ENCODE data around the gene TRIM66. TPM values are rescaled to one million over a fixed set of nuclear protein-coding genes. Genes with fewer than 3 reads are reported as not detected.
A peak's percentile ranks its signal among the peaks of the same experiment; 100 is the strongest.

The TRIM66 gene
- total RNA-seq, result 10 to 100 TPM; 17.8 to 22.4 TPM

- peaks cover 69% of the 10 kb centered on the region for H3K36me3 Mint-ChIP-seq (ENCODE audit: low read depth)
- ChIA-PET CTCF (interaction anchor here (1.2 to 1.3 kb wide), 2 partner anchors 233 to 277 kb away, joined by 3 to 5 read pairs; no protein-coding TSS in a partner anchor), POLR2A (interaction anchor here (0.8 to 3.6 kb wide), 38 partner anchors 8 to 1777 kb away, joined by 3 to 55 read pairs (median 5); partner anchors contain the start of genes AKIP1, IPO7, STK33 and TMEM41B)
- H3K9me3 Mint-ChIP-seq, result no peaks in the 10 kb centered on the region
- no peaks in the 10 kb centered on the region for H3K27me3 Mint-ChIP-seq
- peaks cover 50% of the 10 kb centered on the region for H3K4me1 Mint-ChIP-seq
- DNase-seq, result peak; percentile 99
- peak within 1 kb of the TSS; percentile 90 for H3K4me3 Mint-ChIP-seq
- peak within 1 kb of the TSS; percentile 94 for H3K27ac Mint-ChIP-seq
Observed at GRCh38 chr11:8682303-8683114, at the start of gene TRIM66, which contains the start of gene RPL27A. TSS of gene TRIM66 (minus strand) at chr11:8682665. CDS start at chr11:8672274, 10,391 bp downstream. TSS of gene RPL27A (plus strand) at chr11:8682792. CDS start at chr11:8682814, 22 bp downstream.

- no peak overlapping the region for H3K4me3 Mint-ChIP-seq
- POLR2A ChIA-PET, result no interaction called here
- no peaks in the 10 kb centered on the region for H3K36me3 Mint-ChIP-seq (ENCODE audit: low read depth)
- CTCF ChIA-PET, result interaction anchor here (0.9 kb wide), 1 partner anchor 137 kb away, joined by 3 read pairs; no protein-coding TSS in a partner anchor
- H3K27me3 Mint-ChIP-seq, result peaks cover 2% of the 10 kb centered on the region
- no peaks in the 10 kb centered on the region for H3K4me1 Mint-ChIP-seq
- no peaks in the 10 kb centered on the region for H3K9me3 Mint-ChIP-seq
- no peak for DNase-seq
- no peak overlapping the region for H3K27ac Mint-ChIP-seq
Observed at GRCh38 chr11:8731647-8732323, 49.3 kb upstream of the TRIM66 start.

GRCh38 chr11:8730697-8731020 is 48.2 kb upstream of the TRIM66 start:
- H3K27ac Mint-ChIP-seq, result no peak overlapping the region
- no peaks in the 10 kb centered on the region for H3K36me3 Mint-ChIP-seq (ENCODE audit: low read depth)
- H3K4me3 Mint-ChIP-seq, result no peak overlapping the region
- no peaks in the 10 kb centered on the region for H3K4me1 Mint-ChIP-seq
- ChIA-PET POLR2A (no interaction called here), CTCF (interaction anchor here (0.9 kb wide), 1 partner anchor 138 kb away, joined by 3 read pairs; no protein-coding TSS in a partner anchor)
- H3K9me3 Mint-ChIP-seq, result no peaks in the 10 kb centered on the region
- peaks cover 2% of the 10 kb centered on the region for H3K27me3 Mint-ChIP-seq
- DNase-seq, result no peak

- no peak overlapping the region for H3K27ac Mint-ChIP-seq
- H3K9me3 Mint-ChIP-seq, result no peaks in the 10 kb centered on the region
- peaks cover 2% of the 10 kb centered on the region for H3K27me3 Mint-ChIP-seq
- no peak for DNase-seq
- ChIA-PET CTCF (no interaction called here), POLR2A (no interaction called here)
- no peaks in the 10 kb centered on the region for H3K36me3 Mint-ChIP-seq (ENCODE audit: low read depth)
- H3K4me3 Mint-ChIP-seq, result no peak overlapping the region
- H3K4me1 Mint-ChIP-seq, result no peaks in the 10 kb centered on the region
Observed at GRCh38 chr11:8729837-8730696, 47.6 kb upstream of the TRIM66 start.

GRCh38 chr11:8729067-8729466 is 46.6 kb upstream of the TRIM66 start:
- peaks cover 2% of the 10 kb centered on the region for H3K27me3 Mint-ChIP-seq
- ChIA-PET POLR2A (no interaction called here), CTCF (no interaction called here)
- no peak overlapping the region for H3K4me3 Mint-ChIP-seq
- no peaks in the 10 kb centered on the region for H3K9me3 Mint-ChIP-seq
- no peaks in the 10 kb centered on the region for H3K4me1 Mint-ChIP-seq
- H3K36me3 Mint-ChIP-seq (ENCODE audit: low read depth), result no peaks in the 10 kb centered on the region
- no peak overlapping the region for H3K27ac Mint-ChIP-seq
- DNase-seq, result no peak

GRCh38 chr11:8728563-8728962 is 46.1 kb upstream of the TRIM66 start:
- H3K27ac Mint-ChIP-seq, result no peak overlapping the region
- CTCF ChIA-PET, result no interaction called here

GRCh38 chr11:8726395-8726794 is 43.9 kb upstream of the TRIM66 start:
- Mint-ChIP-seq H3K27ac (no peak overlapping the region), H3K36me3 (ENCODE audit: low read depth) (no peaks in the 10 kb centered on the region), H3K27me3 (peaks cover 2% of the 10 kb centered on the region), H3K4me3 (no peak overlapping the region), H3K9me3 (no peaks in the 10 kb centered on the region), H3K4me1 (no peaks in the 10 kb centered on the region)
- no peak for DNase-seq
- ChIA-PET CTCF (no interaction called here), POLR2A (no interaction called here)

More at GRCh38 chr11:8728563-8728962, 46.1 kb upstream of the TRIM66 start:
- POLR2A ChIA-PET, result no interaction called here
- H3K27me3 Mint-ChIP-seq, result peaks cover 2% of the 10 kb centered on the region
- no peaks in the 10 kb centered on the region for H3K36me3 Mint-ChIP-seq (ENCODE audit: low read depth)
- DNase-seq, result no peak
- no peak overlapping the region for H3K4me3 Mint-ChIP-seq
- H3K9me3 Mint-ChIP-seq, result no peaks in the 10 kb centered on the region
- H3K4me1 Mint-ChIP-seq, result no peaks in the 10 kb centered on the region

GRCh38 chr11:8724682-8725081 is 42.2 kb upstream of the TRIM66 start:
- no peaks in the 10 kb centered on the region for H3K9me3 Mint-ChIP-seq
- H3K27me3 Mint-ChIP-seq, result peaks cover 2% of the 10 kb centered on the region
- ChIA-PET POLR2A (no interaction called here), CTCF (no interaction called here)
- H3K4me3 Mint-ChIP-seq, result no peak overlapping the region
- H3K36me3 Mint-ChIP-seq (ENCODE audit: low read depth), result no peaks in the 10 kb centered on the region
- no peak overlapping the region for H3K27ac Mint-ChIP-seq
- H3K4me1 Mint-ChIP-seq, result no peaks in the 10 kb centered on the region
- no peak for DNase-seq

- Mint-ChIP-seq H3K4me1 (no peaks in the 10 kb centered on the region), H3K9me3 (no peaks in the 10 kb centered on the region), H3K27me3 (peaks cover 4% of the 10 kb centered on the region), H3K27ac (no peak overlapping the region), H3K4me3 (no peak overlapping the region), H3K36me3 (ENCODE audit: low read depth) (no peaks in the 10 kb centered on the region)
- no peak for DNase-seq
- CTCF ChIA-PET, result no interaction called here
- POLR2A ChIA-PET, result no interaction called here
Observed at GRCh38 chr11:8723711-8724110, 41.2 kb upstream of the TRIM66 start.

- no peaks in the 10 kb centered on the region for H3K4me1 Mint-ChIP-seq
- peaks cover 4% of the 10 kb centered on the region for H3K27me3 Mint-ChIP-seq
- H3K4me3 Mint-ChIP-seq, result no peak overlapping the region
- no peak for DNase-seq
- no peak overlapping the region for H3K27ac Mint-ChIP-seq
- ChIA-PET CTCF (no interaction called here), POLR2A (no interaction called here)
- no peaks in the 10 kb centered on the region for H3K36me3 Mint-ChIP-seq (ENCODE audit: low read depth)
- H3K9me3 Mint-ChIP-seq, result no peaks in the 10 kb centered on the region
Observed at GRCh38 chr11:8722809-8723208, 40.3 kb upstream of the TRIM66 start.

- ChIA-PET CTCF (no interaction called here), POLR2A (no interaction called here)
- Mint-ChIP-seq H3K36me3 (ENCODE audit: low read depth) (no peaks in the 10 kb centered on the region), H3K9me3 (no peaks in the 10 kb centered on the region), H3K4me1 (no peaks in the 10 kb centered on the region), H3K4me3 (no peak overlapping the region), H3K27me3 (peaks cover 4% of the 10 kb centered on the region), H3K27ac (no peak overlapping the region)
- DNase-seq, result no peak
Observed at GRCh38 chr11:8721609-8722500, 39.4 kb upstream of the TRIM66 start.

GRCh38 chr11:8720868-8721608 is 38.6 kb upstream of the TRIM66 start:
- CTCF ChIA-PET, result no interaction called here
- DNase-seq, result no peak
- Mint-ChIP-seq H3K27ac (no peak overlapping the region), H3K36me3 (ENCODE audit: low read depth) (no peaks in the 10 kb centered on the region), H3K4me1 (no peaks in the 10 kb centered on the region), H3K27me3 (peaks cover 4% of the 10 kb centered on the region), H3K9me3 (no peaks in the 10 kb centered on the region), H3K4me3 (no peak overlapping the region)
- POLR2A ChIA-PET, result interaction anchor here (1.2 kb wide), 1 partner anchor 146 kb away, joined by 3 read pairs; no protein-coding TSS in a partner anchor
